HepG2 (cell line): ENCODE measurements around the gene SYT14. TPM values are rescaled to one million over a fixed set of nuclear protein-coding genes. Genes with fewer than 3 reads are reported as not detected.

Experiments
- ATAC-seq: fragments of 200-7000 bp; cut with Tn5 transposase; 3 replicates; pipeline ENCODE4 v1.9.1; 2020; ENCODE audit warnings: mild to moderate bottlenecking, moderate library complexity
- BruUV-seq: library from RNA; stranded (reverse); fragments of 400-500 nt; replicated peaks from 2 replicates; lab custom pipeline; 2021; lab: Mats Ljungman, UMichigan
- CTCF ChIA-PET: fragments of 300-600 bp; formaldehyde crosslinking; extraction: SDS; loops from one replicate; lab custom pipeline; 2021; ENCODE audit warnings: low total read pairs, inconsistent platforms, low intra/inter-chr PET ratio; lab: Yijun Ruan, JAX
- POLR2A ChIA-PET: fragments of 350-600 bp; sonication (Branson Sonifier 250); formaldehyde crosslinking; loops from one replicate; lab custom pipeline; 2020; ENCODE audit warnings: antibody characterized with exemption, inconsistent platforms; lab: Yijun Ruan, JAX
- DNase-seq: peaks from one replicate; pipeline ENCODE4 v3.0.0-alpha.2; 2015; ENCODE audit warnings: low spot score
- FAIRE-seq: peaks from 3 replicates; lab custom pipeline; 2011; peaks lifted over from hg19 to GRCh38; lab: Jason Lieb, UNC
- H2AFZ ChIP-seq: one replicate; pipeline ENCODE4 v1.6.1; 2011; ENCODE audit warnings: low read length, inconsistent platforms
- H3K27ac ChIP-seq: fragments of 300-600 bp; 3 replicates; pipeline ENCODE4 v1.8.0; 2011; ENCODE audit warnings: mixed run types, mild to moderate bottlenecking, mixed read lengths, low read length, inconsistent platforms; ENCODE audit not compliant: insufficient read depth; ENCODE audit errors: extremely low read length
- H3K27me3 ChIP-seq, 2 experiments: fragments of 200-600 bp in 1 of 2; 2 replicates in 1 of 2; 3 replicates in 1 of 2; pipeline versions ENCODE4 v1.6.0 to v1.8.0; 2011; ENCODE audit warnings: low read length in 2 of 2, mild to moderate bottlenecking in 2 of 2, moderate library complexity in 2 of 2, inconsistent platforms in 1 of 2; ENCODE audit not compliant: insufficient read depth in 2 of 2, control insufficient read depth in 1 of 2
- H3K36me3 ChIP-seq, 2 experiments: fragments of 200-600 bp in 1 of 2; replicated peaks in 1 of 2; 2 replicates in 1 of 2; 3 replicates in 1 of 2; pipeline versions ENCODE4 v1.5.1 to v1.8.0; 2011; ENCODE audit warnings: low read length in 2 of 2, inconsistent platforms in 1 of 2; ENCODE audit not compliant: insufficient read depth in 2 of 2, control insufficient read depth in 1 of 2
- H3K4me1 ChIP-seq: 2 replicates; pipeline ENCODE4 v1.5.1; 2012; ENCODE audit warnings: low read length, inconsistent platforms; ENCODE audit not compliant: insufficient read depth
- H3K4me2 ChIP-seq: 2 replicates; pipeline ENCODE4 v1.6.0; 2011; ENCODE audit warnings: low read depth, low read length, inconsistent platforms
- H3K4me3 ChIP-seq, 3 experiments: fragments of 200-600 bp in 1 of 3; sonication (generic), shearing (Covaris generic) in 1 of 3; replicated peaks in 1 of 3; 2 replicates each; pipeline ENCODE4 v1.5.1; 2011 to 2016; ENCODE audit warnings: low read length in 3 of 3, inconsistent platforms in 2 of 3, low read depth in 2 of 3, mild to moderate bottlenecking in 2 of 3, control low read depth in 1 of 3, mixed read lengths in 1 of 3; ENCODE audit not compliant: insufficient read depth in 1 of 3
- H3K79me2 ChIP-seq: one replicate; pipeline ENCODE4 v1.6.1; 2011; ENCODE audit warnings: low read length, inconsistent platforms; ENCODE audit not compliant: insufficient read depth
- H3K9ac ChIP-seq: 2 replicates; pipeline ENCODE4 v1.6.0; 2011; ENCODE audit warnings: mild to moderate bottlenecking, low read depth, low read length, inconsistent platforms; ENCODE audit not compliant: insufficient read depth
- H3K9me3 ChIP-seq: 2 replicates; pipeline ENCODE4 v1.5.1; 2012; ENCODE audit warnings: mild to moderate bottlenecking, low read length
- H4K20me1 ChIP-seq: 2 replicates; pipeline ENCODE4 v1.6.0; 2011; ENCODE audit warnings: inconsistent platforms, mild to moderate bottlenecking, low read length, moderate library complexity; ENCODE audit not compliant: insufficient read depth
- E2F2 ChIP-seq: sonication (generic); formaldehyde crosslinking; IDR thresholded peaks from 2 replicates; pipeline ENCODE4 v1.4.0; 2020; ENCODE audit warnings: missing genetic modification reagents, borderline replicate concordance
- FOXJ3 ChIP-seq: sonication (generic); formaldehyde crosslinking; IDR thresholded peaks from 2 replicates; pipeline ENCODE4 v1.4.0; 2020; ENCODE audit warnings: missing genetic modification reagents, mild to moderate bottlenecking, borderline replicate concordance
- KMT2A ChIP-seq: sonication (generic); formaldehyde crosslinking; IDR thresholded peaks from 2 replicates; pipeline ENCODE4 v1.4.0; 2020; ENCODE audit warnings: missing genetic modification reagents
- MIER3 ChIP-seq: IDR thresholded peaks from 2 replicates; pipeline ENCODE4 v1.6.1; 2016; ENCODE audit warnings: missing compliant biosample characterization, borderline replicate concordance
- NFE2L1 ChIP-seq: sonication (generic); formaldehyde crosslinking; IDR thresholded peaks from 2 replicates; pipeline ENCODE4 v1.4.0; 2020; ENCODE audit warnings: missing genetic modification reagents, mild to moderate bottlenecking, borderline replicate concordance
- TSC22D2 ChIP-seq: sonication (generic); formaldehyde crosslinking; IDR thresholded peaks from 2 replicates; pipeline ENCODE4 v1.5.1; 2020; ENCODE audit warnings: missing genetic modification reagents, mild to moderate bottlenecking, borderline replicate concordance
- ZNF275 ChIP-seq: sonication (generic); formaldehyde crosslinking; IDR thresholded peaks from 2 replicates; pipeline ENCODE4 v1.8.0; 2022; ENCODE audit warnings: missing genetic modification reagents, mild to moderate bottlenecking, inconsistent platforms, borderline replicate concordance
- ZNF3 ChIP-seq: IDR thresholded peaks from 2 replicates; pipeline ENCODE4 v1.7.0; 2017; ENCODE audit warnings: inconsistent platforms
- ZNF746 ChIP-seq: sonication (generic); formaldehyde crosslinking; IDR thresholded peaks from 2 replicates; pipeline ENCODE4 v1.8.0; 2022; ENCODE audit warnings: mild to moderate bottlenecking, missing genetic modification reagents
- WGBS: methylation state at CpG from one replicate; pipeline ENCODE4 v1.1.6; 2017; ENCODE audit warnings: low lambda C conversion rate; 5-methylcytosine and 5-hydroxymethylcytosine counted together
- in situ Hi-C: cut with HindIII; loops from 2 replicates; pipeline ENCODE4 v1.10.0; 2017; ENCODE audit warnings: low pct_unique_long_range_greater_than_20kb; ENCODE audit not compliant: extremely low pct_ligation_motif_present
- intact Hi-C: fragments of 100-400 bp; cut with micrococcal nuclease; formaldehyde crosslinking; loops from one replicate; pipeline ENCODE4 v1.10.0; 2022; ENCODE audit not compliant: unreplicated experiment
- polyA plus RNA-seq, 8 experiments: library from polyadenylated mRNA; depleted of rRNA in 3 of 8; stranded (reverse) in 7 of 8; unstranded in 1 of 8; fragments of >200 nt; fragmentation: Illumina TruSeq in 4 of 8; extraction: Trizol in 4 of 8; gene quantifications; 2 replicates each; pipeline versions ENCODE4 v1.2.1 to v1.2.3, GENCODE V29; 2011 to 2016; ENCODE audit warnings: low read depth in 4 of 8, missing spikeins in 1 of 8, mixed read lengths in 1 of 8; ENCODE audit not compliant: insufficient read depth in 1 of 8
- total RNA-seq, 5 experiments: library from RNA; depleted of rRNA; stranded (reverse); fragments of >200 nt; fragmentation: Illumina TruSeq; extraction: Trizol; gene quantifications; 2 replicates each; pipeline ENCODE4 v1.2.3, GENCODE V29; 2016; ENCODE audit warnings: low read depth in 1 of 5

Gene SYT14
- total and polyA plus RNA-seq, 2 of the 13 experiments (the other 11 are each of a cell fraction or from before 2014, with no cell fraction given) = not detected

GRCh38 chr1:209999005-209999404 lies 61.0 kb downstream of the SYT14 start:
- Histone ChIP-seq H2AFZ (no peak overlapping the region), H3K27me3 (no peaks in the 10 kb centered on the region), H3K27ac (no peak overlapping the region), H3K4me2 (no peak overlapping the region), H3K9me3 (no peaks in the 10 kb centered on the region), H3K9ac (no peak overlapping the region), H4K20me1 (no peaks in the 10 kb centered on the region), H3K79me2 (no peaks in the 10 kb centered on the region), H3K4me3 (no peak overlapping the region), H3K36me3 (no peaks in the 10 kb centered on the region), H3K4me1 (no peaks in the 10 kb centered on the region)
- no peak for ATAC-seq
- no TSS peak for BruUV-seq
- no peak for FAIRE-seq
- no peak for TF ChIP-seq ZNF3
- no peak for TF ChIP-seq MIER3 (CRISPR knock-in tag)
- no peak for TF ChIP-seq ZNF746
- no peak for TF ChIP-seq NFE2L1 (CRISPR knock-in tag)
- no peak for TF ChIP-seq ZNF275 (CRISPR knock-in tag)
- TF ChIP-seq E2F2 = no peak
- TF ChIP-seq TSC22D2 (CRISPR knock-in tag) = no peak
- TF ChIP-seq FOXJ3 (CRISPR knock-in tag) = no peak
- no peak for TF ChIP-seq KMT2A (CRISPR knock-in tag)
- intact Hi-C loops = no loop called here
- ChIA-PET CTCF (no interaction called here), POLR2A (no interaction called here)
- no peak for DNase-seq
- 0% methylated on average over 1 of the region's 1 CpG for WGBS
- in situ Hi-C loops = no loop called here
